Choroid plexus epithelial cell (primary cell): ENCODE measurements around the gene SLC4A7.

ENCODE experiments used
- DNase-seq: peaks from one replicate; pipeline ENCODE4 v3.0.0-alpha.2; 2010; ENCODE audit warnings: low read depth
- H3K4me3 ChIP-seq: 2 replicates; pipeline ENCODE4 v1.5.1; 2011; ENCODE audit warnings: low read depth, mild to moderate bottlenecking, control low read depth, low read length, moderate library complexity
- TF ChIP-seq, protein P1 (sequence below): conservative IDR thresholded peaks from 2 replicates; pipeline ENCODE4 v1.5.1; 2011; ENCODE audit warnings: low read depth, mild to moderate bottlenecking, control low read depth, inconsistent platforms, low read length, moderate library complexity

SLC4A7 gene

DNA sequence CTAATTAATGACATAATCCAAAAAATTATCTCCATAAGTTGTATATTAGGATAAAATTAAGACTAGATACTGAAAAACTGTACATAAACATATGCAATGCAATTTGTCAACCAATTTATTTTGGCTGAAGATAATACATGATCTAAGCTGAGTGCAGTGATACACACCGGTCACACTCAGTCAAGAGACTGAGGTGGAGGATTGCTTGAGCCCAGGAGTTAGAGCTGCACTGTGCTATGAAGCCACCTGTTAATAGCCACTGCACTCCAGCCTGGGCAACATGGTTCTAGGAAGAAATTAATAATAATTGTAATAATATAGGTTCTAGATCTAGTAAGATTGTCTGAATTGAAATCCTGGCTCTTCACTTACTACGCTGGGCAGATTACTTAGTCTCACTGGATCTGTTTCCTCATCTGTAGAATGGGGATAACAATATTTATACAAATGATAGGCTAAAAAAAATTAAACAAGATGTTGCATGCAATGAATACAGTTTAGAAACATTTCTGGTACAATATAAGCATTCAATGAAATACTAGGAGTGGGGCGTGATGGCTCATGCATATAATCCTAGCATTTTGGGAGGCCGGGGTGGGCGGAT lies 15.8 kb downstream of the SLC4A7 start:
- H3K4me3 ChIP-seq, result no peak overlapping the region
- TF ChIP-seq, protein P1, sequence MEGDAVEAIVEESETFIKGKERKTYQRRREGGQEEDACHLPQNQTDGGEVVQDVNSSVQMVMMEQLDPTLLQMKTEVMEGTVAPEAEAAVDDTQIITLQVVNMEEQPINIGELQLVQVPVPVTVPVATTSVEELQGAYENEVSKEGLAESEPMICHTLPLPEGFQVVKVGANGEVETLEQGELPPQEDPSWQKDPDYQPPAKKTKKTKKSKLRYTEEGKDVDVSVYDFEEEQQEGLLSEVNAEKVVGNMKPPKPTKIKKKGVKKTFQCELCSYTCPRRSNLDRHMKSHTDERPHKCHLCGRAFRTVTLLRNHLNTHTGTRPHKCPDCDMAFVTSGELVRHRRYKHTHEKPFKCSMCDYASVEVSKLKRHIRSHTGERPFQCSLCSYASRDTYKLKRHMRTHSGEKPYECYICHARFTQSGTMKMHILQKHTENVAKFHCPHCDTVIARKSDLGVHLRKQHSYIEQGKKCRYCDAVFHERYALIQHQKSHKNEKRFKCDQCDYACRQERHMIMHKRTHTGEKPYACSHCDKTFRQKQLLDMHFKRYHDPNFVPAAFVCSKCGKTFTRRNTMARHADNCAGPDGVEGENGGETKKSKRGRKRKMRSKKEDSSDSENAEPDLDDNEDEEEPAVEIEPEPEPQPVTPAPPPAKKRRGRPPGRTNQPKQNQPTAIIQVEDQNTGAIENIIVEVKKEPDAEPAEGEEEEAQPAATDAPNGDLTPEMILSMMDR, result no peak
- DNase-seq, result no peak

DNA sequence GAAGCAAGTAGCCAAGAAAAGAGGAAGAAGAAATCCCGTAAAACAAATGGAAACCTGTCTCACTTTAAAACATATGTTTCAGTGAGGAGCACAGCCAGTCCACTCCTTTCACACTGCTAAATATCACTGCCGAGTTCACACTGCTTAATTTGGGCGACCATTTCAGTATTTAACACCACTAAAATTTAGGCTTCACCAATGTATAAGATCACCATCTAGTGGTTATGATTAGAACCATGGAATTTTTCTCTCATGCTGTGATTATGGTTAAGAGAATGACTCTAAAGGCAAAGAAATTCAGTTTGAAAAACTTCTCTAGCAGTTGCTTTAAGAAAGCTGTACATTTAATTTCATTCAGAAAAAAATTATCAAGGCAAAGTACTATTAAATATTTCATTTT lies 16.6 kb downstream of the SLC4A7 start:
- TF ChIP-seq, protein P1, result peak; percentile 65
- H3K4me3 ChIP-seq, result no peak overlapping the region
- DNase-seq, result peak; percentile 81

DNA sequence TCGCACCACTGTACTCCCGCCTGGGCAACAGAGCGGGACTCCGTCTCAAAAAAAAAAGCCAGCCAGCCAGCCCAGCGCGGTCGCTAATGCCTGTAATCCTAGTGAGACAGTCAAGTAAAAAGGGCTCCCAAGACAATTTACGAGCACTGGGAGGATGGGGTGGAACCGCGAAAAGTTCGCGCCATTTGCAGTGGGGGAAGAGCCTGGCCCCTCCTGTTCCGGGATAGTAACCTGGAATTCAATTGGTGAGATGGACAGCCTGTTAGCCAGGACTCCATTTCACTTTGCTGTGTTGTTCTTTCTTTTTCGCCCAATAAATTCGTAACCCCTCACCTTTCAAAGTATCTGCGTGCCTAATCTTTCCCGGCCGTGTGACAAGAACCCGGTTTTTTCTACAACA lies 19.5 kb downstream of the SLC4A7 start:
- no peak overlapping the region for H3K4me3 ChIP-seq
- no peak for DNase-seq
- TF ChIP-seq, protein P1, result no peak

DNA sequence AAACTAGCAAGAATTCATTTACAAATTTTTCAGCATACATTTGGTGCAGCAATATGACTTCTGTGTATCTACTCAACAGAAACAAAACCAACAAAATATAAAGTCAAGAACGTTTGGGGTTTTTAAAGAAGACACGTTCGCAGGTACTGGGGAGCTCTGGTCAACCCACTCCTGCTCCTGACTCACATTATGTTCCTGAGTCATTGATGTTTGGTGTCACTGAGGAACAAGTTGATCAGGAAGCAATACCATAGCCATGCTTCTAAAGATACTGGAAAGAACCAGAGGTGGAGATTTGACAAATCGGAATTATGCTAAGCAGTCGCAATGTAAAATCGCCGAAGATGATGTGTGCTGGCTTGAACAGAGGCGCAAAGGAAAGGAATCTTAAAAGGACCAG lies 22.0 kb downstream of the SLC4A7 start:
- DNase-seq, result no peak
- no peak overlapping the region for H3K4me3 ChIP-seq
- TF ChIP-seq, protein P1, result no peak

DNA sequence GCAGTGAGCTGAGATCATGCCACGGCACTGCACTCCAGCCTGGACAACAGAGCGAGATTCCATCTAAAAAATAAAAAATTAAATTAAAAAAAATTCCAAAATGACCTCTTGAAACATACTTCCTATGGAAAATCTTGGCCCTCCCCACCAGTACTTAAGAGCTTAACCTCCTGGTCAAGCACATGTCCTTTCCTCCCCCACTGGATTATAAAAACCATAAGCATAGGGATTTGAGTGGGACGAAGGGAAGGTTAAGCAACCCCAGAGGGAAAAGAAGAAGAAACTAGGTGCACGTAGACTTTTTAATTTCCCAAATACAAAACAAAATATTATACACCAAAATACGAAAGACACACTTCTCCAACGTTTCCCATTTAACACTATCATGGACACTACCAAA lies 25.3 kb downstream of the SLC4A7 start:
- TF ChIP-seq, protein P1, result no peak
- H3K4me3 ChIP-seq, result no peak overlapping the region
- no peak for DNase-seq

DNA sequence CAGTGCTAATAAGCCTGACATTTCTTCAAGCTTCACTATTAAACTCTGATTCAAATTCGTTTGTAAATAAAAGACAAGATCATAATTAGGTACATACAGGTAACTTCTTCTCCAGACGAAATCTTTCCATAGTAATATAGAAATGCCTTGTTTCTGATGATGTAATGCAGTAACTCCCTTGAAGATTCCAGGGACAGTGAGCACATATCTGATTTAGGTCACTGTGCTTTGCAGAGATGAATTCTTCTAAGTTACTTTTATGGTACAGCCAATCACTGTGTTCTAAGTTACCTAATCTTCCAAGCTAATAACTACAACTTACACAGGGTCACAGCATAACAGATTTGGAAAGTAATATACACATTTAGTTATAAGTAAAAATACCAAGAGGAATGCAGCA lies 27.6 kb downstream of the SLC4A7 start:
- H3K4me3 ChIP-seq, result no peak overlapping the region
- TF ChIP-seq, protein P1, result no peak
- peak; percentile 66 for DNase-seq

DNA sequence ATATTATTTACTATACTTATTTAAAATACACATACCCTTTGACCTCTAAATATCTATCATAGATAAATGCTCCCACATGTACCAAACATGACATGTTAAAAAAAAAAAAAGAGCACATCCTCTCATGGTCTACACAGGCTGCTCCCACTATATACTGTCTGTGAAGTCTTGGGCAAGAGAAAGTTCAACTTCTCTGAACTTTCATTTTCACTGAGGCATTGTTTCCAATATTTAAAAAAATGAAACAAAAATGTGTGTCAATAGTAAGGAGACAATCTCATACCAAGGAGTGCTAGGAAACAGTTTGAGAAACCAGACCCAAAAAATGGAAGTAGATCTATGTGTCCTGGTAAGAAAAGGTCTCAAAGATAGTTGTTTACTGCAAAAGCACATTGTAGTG lies 29.3 kb downstream of the SLC4A7 start:
- TF ChIP-seq, protein P1, result no peak
- no peak overlapping the region for H3K4me3 ChIP-seq

More for the DNA sequence above, 29.3 kb downstream of the SLC4A7 start:
- DNase-seq, result peak; percentile 77
